Measurements from ENCODE around the gene FXYD5.

DNA sequence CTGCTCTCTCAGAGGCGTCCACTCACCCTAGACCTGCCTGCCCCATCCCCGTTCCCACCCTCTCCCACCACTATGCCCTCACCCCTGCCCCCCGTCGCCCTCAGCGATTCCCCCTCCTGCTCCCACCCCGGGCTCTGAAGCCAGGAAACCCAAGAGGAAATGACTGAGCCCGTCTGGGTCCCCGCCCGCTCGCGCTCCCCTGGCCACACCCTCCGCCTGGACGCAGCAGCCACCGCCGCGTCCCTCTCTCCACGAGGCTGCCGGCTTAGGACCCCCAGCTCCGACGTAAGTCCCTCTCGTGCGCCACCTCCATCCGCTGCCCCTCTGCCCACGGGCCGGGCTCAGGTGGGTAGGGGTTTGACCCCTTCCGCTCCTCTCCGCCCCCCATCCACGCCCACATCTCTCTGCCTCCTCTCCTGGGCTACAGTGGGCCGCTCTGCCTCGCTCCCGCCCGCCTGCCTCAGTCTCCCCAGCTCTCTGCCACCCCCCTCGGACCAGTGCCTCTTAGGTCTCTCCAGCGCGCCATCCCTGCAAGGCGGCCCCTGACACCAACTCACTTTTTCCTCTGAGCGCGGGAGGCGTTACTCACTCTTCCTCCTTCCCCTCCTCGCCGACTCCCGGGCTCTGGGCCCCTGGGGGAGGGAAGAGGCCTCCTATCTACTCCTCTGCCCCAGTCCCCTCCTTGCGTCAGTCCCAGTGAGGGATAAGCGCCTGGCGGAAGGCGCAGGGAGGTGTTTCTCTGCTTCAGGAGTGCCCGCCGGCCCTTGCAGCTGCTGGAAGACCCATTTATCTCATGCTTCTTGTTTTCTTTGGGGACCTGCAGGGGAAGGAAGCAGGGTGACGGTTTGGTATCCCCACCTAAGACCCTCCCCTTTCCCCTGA, at the start of gene FXYD5:
- TF ChIP-seq, protein P1, sequence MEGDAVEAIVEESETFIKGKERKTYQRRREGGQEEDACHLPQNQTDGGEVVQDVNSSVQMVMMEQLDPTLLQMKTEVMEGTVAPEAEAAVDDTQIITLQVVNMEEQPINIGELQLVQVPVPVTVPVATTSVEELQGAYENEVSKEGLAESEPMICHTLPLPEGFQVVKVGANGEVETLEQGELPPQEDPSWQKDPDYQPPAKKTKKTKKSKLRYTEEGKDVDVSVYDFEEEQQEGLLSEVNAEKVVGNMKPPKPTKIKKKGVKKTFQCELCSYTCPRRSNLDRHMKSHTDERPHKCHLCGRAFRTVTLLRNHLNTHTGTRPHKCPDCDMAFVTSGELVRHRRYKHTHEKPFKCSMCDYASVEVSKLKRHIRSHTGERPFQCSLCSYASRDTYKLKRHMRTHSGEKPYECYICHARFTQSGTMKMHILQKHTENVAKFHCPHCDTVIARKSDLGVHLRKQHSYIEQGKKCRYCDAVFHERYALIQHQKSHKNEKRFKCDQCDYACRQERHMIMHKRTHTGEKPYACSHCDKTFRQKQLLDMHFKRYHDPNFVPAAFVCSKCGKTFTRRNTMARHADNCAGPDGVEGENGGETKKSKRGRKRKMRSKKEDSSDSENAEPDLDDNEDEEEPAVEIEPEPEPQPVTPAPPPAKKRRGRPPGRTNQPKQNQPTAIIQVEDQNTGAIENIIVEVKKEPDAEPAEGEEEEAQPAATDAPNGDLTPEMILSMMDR (IDR thresholded peaks at IDR 0.05; ENCODE audit: low read length): no peak
- TF ChIP-seq EZH2phosphoT487 (IDR thresholded peaks at IDR 0.05; ENCODE audit: low read length) (no peak), EZH2 (optimal IDR thresholded peaks at IDR 0.05; ENCODE audit: low read depth, low read length) (no peak)

Data from MM.1S (cell line).